Dermis microvascular lymphatic vessel endothelial cell (primary cell): ENCODE results near the gene RNF224. TPM values are rescaled to one million over a fixed set of nuclear protein-coding genes. Genes with fewer than 3 reads are reported as not detected.

Source experiments
- DNase-seq, 2 donors: peaks; one replicate each; pipeline versions ENCODE4 v3.0.0 to v3.0.0-alpha.2; 2010; ENCODE audit warnings: low read depth in 2 of 2
- total RNA-seq: library from RNA; depleted of rRNA; stranded (reverse); fragments of >200 nt; gene quantifications from 2 replicates; pipeline ENCODE4 v1.2.1, GENCODE V29; 2014

RNF224 gene
- total RNA-seq, 1 donor from 2014 or later: under 0.01 TPM

DNA sequence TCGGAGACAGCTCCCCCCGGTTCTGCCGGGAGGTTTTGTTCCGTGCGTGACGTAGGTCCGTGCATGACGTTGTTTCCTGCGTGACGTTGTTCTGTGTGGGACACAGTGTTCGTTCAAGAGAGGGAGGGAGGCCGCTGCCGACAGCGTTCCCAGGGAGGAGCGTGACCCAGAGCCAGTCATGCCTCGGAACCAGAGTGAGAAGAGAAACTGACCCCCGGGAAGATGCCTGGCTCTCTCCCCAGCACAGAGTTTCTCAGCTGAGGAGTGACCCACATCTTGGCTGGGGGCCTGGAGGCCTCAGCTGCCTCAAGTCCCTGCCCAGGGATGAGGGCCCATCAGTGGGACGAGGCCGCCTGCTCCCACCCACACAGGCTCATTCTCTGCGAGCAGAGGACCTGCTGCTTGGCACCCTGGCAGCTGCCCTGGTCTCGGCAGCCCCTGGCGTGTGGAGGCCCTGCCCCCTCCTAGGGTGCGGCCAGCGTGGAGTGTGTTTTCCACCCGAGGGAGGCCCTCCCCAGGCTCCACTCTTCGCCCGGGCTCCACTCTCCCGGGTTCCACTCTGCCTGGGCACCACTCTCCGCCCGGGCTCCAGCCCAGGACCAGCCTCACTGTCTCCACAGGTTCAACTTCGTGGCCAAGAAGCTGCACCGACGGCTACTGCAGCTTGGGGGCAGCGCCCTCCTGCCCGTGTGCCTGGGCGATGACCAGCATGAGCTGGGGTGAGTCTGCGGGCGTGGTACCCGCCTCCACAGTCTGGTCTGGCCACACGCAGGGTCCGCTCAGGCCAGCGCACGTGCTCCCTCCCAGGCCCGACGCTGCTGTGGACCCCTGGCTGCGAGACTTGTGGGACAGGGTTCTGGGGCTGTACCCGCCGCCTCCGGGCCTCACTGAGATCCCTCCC lies 13.9 kb upstream of the RNF224 start:
- DNase-seq: no peak

- no peak for DNase-seq
Measured at GRCh38 chr9:137214620-137215019, 12.7 kb upstream of the RNF224 start.

DNA sequence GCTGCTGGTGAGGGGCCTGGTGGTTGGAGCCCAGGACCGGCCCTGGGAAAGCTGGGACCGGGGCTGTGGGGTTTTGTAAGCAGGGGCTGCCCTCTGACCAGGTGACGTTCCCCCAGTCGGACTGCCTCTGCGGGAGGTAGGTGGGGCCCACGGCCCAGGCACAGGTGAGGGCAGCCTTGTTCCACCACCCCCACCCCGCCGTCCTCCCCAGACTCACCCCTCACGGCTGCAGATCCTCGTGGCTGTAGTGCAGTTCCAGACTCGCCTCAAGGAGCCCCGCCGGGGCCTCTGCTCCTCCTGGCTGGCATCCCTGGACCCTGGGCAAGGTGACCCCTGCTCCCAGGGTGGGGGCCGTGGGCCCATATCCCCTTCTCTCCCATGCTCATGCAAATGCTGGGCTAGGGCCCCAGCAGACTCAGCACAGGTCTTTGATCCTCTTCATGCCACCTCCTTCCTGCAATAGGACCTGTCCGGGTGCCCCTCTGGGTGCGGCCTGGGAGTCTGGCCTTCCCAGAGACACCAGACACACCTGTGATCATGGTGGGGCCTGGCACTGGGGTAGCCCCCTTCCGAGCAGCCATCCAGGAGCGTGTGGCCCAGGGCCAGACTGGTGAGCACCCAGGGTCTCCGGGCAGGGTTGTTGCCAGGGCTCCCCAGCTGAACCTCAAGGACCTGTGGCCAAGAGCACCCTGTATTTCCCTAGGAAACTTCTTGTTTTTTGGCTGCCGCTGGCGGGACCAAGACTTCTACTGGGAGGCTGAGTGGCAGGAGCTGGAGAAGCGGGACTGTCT lies 11.9 kb upstream of the RNF224 start:
- DNase-seq: no peak

GRCh38 chr9:137216188-137216965 lies 10.9 kb upstream of the RNF224 start:
- no peak for DNase-seq

DNA sequence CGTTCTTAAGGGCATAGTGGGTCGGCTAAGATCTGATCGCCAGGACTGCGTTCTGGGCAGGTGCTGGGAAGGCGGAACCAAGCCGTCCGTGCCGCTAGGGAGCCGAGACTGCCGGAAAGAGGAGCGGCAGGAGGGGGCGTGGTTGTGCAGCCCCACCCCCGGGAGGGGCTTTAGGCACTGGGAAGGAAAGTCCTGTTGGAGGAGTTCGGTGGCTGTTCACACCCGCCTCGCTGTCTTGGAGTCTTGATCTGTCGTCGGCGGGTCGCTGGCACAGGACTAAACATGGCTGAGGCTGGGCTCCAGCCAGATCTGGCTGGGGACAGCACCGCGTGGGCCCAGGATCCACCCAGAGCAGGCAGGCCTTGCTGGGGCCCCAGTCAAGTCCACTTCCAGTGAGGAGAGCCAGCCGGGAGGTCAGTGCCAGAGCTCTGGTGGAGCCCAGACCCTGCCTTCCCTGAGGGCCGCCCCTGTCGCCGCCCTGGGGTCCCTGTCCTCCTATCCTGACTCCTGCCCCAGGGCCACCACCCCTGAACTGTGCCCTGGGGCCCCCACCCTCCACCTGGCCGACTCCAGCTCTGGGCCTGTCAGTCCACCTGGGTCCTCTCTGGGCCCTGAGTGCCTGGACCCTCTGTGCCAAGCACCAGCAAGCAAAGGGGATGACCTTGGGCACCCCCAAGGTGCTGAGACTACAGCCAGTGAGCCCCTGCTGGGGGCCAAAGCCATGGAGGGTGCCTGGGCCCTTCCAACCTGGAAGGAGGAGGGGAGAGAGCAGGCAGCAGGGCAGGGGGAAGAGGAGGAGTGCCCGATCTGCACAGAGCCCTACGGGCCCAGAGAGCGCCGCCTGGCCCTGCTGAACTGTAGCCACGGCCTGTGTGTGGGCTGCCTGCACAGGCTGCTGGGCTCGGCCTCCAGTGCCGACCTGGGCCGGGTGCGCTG lies 9.8 kb upstream of the RNF224 start:
- no peak for DNase-seq

GRCh38 chr9:137218212-137218753 lies 9.0 kb upstream of the RNF224 start:
- no peak for DNase-seq

GRCh38 chr9:137218754-137219271 lies 8.5 kb upstream of the RNF224 start:
- DNase-seq: no peak

- DNase-seq: no peak
Measured at GRCh38 chr9:137219757-137220316, 7.5 kb upstream of the RNF224 start.

- DNase-seq: no peak
Measured at GRCh38 chr9:137220317-137221094, 6.8 kb upstream of the RNF224 start.

GRCh38 chr9:137221095-137221505 lies 6.2 kb upstream of the RNF224 start:
- DNase-seq: no peak

- DNase-seq: no peak
Measured at GRCh38 chr9:137221506-137222111, 5.7 kb upstream of the RNF224 start.

DNA sequence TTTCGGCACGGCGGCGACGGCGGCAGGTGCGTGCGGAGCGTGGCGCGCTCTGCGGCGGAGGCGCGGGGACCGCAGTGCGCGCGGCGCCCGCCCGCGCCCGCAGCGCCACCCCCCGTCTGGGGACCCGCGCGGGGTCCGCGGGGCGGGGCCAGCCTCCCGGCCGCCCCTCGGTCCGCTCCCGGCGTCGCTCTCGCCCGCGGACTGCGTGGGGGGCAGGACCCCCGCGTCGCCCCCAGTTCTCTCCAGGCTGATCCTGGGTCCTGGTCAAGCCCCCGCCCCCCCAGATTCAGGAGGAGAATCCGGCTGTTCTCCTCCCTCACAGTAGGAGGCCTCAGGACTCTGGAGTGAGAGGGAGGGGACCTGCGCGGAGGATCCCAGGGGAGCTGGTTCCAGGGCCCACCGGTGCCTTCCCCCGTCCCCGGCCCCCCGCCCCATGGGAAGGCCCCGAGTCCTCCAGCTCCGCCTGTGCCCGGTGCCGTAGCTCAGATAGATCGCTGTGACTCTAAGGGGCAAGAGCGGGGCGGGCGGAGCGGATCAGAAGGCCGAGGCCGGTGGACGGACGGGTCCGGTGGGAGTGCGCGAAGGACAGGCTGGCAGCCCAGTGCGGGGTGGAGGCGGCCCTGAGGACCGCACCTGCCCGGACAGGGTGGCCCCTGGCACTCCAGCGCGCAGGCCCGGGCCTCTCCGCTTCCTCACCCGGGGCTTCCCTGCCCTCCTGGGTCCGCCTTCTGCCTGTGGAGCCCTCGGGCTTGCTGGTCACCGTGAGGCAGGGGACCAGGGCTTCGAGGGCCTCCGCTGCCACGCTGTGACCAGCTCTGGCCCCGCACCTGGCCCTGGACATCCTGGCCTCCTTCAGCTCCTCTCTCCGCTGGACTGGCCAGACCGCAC lies 4.9 kb upstream of the RNF224 start, which contains the start of gene RNF208:
RNF208 (minus strand) TSS at position 51 of the 888 bp plus-strand sequence. CDS start 1,028 bp downstream, outside the sequence.
- no peak for DNase-seq

DNA sequence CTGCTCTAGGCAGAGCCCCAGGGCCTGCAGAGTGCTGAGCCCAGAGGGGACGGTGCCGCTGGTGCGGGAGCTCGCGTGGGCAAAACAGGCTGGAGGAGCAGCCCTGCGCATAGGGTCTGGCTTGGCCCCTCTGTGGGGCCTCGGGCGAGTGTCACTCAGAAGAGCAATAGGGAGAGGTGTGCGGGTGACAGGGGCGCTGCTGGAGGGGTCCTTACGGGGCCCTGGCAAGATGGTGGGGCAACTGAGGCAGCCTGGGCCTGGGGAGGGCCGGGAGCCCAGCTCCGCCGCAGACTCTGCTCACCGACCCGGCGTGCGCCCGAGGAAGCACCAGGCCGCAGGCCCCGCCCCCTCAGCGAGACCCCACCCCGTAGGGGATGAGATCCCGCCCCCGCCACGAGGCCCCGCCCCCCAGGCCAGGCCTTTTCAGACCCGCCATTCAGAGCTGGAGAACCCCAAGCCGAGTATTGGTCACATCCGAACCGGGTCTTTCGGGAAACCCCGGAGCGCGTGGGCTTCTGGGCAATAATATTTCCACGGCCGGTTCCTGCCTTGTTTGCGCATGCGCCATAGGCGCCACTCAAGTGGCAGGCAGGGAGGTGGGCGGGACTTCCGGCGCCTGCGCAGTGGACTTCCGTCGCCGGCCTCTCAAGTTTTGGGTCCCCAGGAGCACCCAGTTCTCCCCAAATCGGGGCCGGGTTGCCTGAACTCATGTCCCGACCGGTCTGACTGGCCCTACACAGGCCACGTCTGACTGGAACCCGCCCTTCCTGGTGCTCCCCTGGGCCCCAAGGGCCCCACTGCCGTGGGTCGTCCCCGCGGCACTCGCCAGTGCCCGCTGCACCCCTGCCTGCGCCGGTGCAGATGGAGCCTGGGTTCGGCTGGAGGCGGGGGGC lies 4.0 kb upstream of the RNF224 start:
- DNase-seq: peak; percentile 97 to 98

- DNase-seq: no peak
Measured at GRCh38 chr9:137224830-137225694, 2.2 kb upstream of the RNF224 start, which contains the start of gene CYSRT1. CYSRT1 (plus strand) TSS chr9:137225174; CDS start chr9:137225622, 448 bp downstream.

DNA sequence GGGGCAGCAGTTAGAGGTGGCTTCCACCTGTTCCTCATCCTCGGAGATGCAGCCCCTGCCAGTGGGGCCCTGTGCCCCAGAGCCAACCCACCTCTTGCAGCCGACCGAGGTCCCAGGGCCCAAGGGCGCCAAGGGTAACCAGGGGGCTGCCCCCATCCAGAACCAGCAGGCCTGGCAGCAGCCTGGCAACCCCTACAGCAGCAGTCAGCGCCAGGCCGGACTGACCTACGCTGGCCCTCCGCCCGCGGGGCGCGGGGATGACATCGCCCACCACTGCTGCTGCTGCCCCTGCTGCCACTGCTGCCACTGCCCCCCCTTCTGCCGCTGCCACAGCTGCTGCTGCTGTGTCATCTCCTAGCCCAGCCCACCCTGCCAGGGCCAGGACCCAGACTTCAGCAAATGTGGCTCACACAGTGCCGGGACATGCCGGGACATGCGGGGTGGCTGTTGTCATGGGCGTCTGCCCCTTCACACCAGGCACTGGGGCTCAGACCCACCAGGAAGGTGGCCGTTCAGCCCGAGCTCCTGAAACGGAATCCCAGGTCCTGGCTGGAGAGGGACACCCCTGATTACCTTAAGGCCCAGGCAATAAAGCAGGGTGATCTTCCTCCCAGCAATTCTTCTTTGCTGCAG lies 1.5 kb upstream of the RNF224 start:
- DNase-seq: no peak
